Measurements from ENCODE around the gene SPCS2. TPM values are rescaled to one million over a fixed set of nuclear protein-coding genes. Genes with fewer than 3 reads are reported as not detected.

The SPCS2 gene
- total RNA-seq, 1 donor from 2014 or later, result 26.0 TPM

DNA sequence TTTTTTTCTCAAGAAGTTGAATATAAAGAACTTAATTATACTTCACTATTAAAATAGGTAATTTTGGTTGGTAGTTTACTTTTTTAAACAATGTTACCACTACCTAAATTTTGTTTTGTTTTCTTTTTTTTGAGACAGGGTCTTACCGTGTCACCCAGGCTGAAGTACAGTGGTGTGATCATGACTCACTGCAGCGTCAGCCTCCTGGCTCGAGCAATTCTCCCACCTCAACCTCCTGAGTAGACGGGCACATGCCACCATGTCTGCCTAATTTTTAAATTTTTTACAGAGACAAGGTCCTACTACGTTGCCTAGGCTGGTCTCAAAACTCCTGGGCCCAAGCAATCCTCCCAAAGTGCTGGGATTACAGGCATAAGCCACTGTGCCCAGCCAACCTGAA lies 17.6 kb downstream of the SPCS2 start:
- Histone ChIP-seq H3K9me3 (no peaks in the 10 kb centered on the region), H3K27ac (no peak overlapping the region), H3K27me3 (no peaks in the 10 kb centered on the region), H3K4me3 (no peak overlapping the region), H3K4me1 (peaks cover 17% of the 10 kb centered on the region), H3K36me3 (peaks cover 0 to 16% of the 10 kb centered on the region in 2 donors)
- no peak for DNase-seq (ENCODE audit: extremely low spot score in 2 of 2)
- intact Hi-C loops (cut with DNase I), result no loop called here
- no peak for TF ChIP-seq POLR2A (IDR thresholded peaks at IDR 0.05)
- TF ChIP-seq POLR2AphosphoS5 (IDR thresholded peaks at IDR 0.05; ENCODE audit: insufficient read depth in 1 of 2, low read depth in 1 of 2), result no peak
- TF ChIP-seq, protein P1, sequence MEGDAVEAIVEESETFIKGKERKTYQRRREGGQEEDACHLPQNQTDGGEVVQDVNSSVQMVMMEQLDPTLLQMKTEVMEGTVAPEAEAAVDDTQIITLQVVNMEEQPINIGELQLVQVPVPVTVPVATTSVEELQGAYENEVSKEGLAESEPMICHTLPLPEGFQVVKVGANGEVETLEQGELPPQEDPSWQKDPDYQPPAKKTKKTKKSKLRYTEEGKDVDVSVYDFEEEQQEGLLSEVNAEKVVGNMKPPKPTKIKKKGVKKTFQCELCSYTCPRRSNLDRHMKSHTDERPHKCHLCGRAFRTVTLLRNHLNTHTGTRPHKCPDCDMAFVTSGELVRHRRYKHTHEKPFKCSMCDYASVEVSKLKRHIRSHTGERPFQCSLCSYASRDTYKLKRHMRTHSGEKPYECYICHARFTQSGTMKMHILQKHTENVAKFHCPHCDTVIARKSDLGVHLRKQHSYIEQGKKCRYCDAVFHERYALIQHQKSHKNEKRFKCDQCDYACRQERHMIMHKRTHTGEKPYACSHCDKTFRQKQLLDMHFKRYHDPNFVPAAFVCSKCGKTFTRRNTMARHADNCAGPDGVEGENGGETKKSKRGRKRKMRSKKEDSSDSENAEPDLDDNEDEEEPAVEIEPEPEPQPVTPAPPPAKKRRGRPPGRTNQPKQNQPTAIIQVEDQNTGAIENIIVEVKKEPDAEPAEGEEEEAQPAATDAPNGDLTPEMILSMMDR (IDR thresholded peaks at IDR 0.05), result no peak

DNA sequence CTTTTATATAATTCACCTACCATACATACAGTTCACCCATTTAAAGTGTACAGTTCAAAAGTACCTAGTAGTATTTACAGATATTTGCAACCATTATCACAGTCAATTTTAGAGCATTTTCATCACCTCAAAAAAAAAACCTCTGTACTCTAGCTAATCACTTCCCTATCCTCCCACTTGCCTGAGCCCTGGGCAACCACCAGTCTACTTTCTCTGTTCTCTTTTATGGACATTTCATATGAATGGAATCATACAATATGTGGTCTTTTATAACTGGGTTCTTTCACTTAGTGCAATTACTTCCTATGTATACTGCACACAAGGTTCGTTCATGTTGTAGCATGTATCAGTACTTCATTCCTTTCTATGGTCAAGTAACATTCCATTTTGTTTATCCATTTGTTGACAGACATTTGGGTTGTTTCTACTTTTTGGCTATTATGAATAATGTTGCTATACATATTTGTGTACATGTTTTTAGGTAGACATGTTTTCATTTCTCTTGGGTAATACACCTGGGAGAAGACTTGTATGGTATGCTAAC lies 21.9 kb downstream of the SPCS2 start:
- Histone ChIP-seq H3K4me3 (no peak overlapping the region), H3K4me1 (no peaks in the 10 kb centered on the region), H3K9me3 (no peaks in the 10 kb centered on the region), H3K27me3 (no peaks in the 10 kb centered on the region), H3K36me3 (peaks cover 0 to 46% of the 10 kb centered on the region in 2 donors), H3K27ac (no peak overlapping the region)
- intact Hi-C loops (cut with DNase I), result no loop called here
- no peak for DNase-seq (ENCODE audit: extremely low spot score in 2 of 2)
- TF ChIP-seq, protein P1 (IDR thresholded peaks at IDR 0.05), result no peak
- TF ChIP-seq POLR2A (IDR thresholded peaks at IDR 0.05) (no peak), POLR2AphosphoS5 (IDR thresholded peaks at IDR 0.05; ENCODE audit: insufficient read depth in 1 of 2, low read depth in 1 of 2) (no peak)

DNA sequence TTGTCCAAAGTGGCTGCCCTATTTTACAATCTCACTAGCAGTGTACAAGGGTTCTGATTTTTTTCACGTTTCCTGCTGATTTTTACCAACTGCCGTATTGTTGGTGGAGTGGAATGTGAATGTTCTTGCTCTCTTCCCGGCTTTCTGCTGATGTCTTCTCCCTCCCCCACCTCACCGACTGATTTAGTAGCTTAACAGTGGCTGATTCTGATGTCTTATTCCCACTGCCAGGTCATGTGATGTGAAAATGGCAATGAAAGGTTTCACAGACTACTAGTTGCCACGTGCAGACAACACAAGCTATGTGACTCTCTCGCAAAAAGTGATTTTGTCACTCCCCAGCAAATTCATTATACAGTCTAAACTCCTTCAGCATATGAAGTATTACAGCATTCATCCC lies 22.4 kb downstream of the SPCS2 start:
- H3K4me3 ChIP-seq, result no peak overlapping the region
- no peak overlapping the region for H3K27ac ChIP-seq
- peaks cover 0 to 51% of the 10 kb centered on the region in 2 donors for H3K36me3 ChIP-seq
- TF ChIP-seq POLR2A (IDR thresholded peaks at IDR 0.05), result no peak
- no peak for TF ChIP-seq POLR2AphosphoS5 (IDR thresholded peaks at IDR 0.05; ENCODE audit: insufficient read depth in 1 of 2, low read depth in 1 of 2)
- TF ChIP-seq, protein P1 (IDR thresholded peaks at IDR 0.05), result no peak
- no peak for DNase-seq (ENCODE audit: extremely low spot score in 2 of 2)
- H3K9me3 ChIP-seq, result no peaks in the 10 kb centered on the region
- intact Hi-C loops (cut with DNase I), result no loop called here
- no peaks in the 10 kb centered on the region for H3K27me3 ChIP-seq
- H3K4me1 ChIP-seq, result no peaks in the 10 kb centered on the region

DNA sequence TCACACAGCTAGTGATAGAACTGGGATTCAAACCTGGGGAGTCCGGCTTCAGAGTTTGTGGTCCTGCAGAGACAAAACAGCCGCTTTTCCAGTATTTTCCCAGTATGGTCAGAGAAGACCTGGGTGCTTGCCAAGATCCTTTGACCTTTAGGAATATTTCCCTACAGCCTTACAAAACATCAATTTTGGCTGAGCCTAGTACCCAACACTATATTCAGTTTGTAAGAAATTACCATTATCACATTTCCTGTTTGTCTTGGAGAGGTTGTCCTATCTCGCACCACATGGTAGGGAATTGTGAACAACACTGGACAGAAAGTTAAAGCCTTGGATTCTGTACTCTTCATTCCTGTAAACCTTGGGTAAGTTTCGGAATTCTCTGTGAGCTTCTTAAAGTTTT lies 29.0 kb downstream of the SPCS2 start:
- H3K4me1 ChIP-seq, result no peaks in the 10 kb centered on the region
- no peak overlapping the region for H3K27ac ChIP-seq
- DNase-seq (ENCODE audit: extremely low spot score in 2 of 2), result no peak
- TF ChIP-seq POLR2A (IDR thresholded peaks at IDR 0.05), result no peak
- H3K4me3 ChIP-seq, result no peak overlapping the region
- H3K27me3 ChIP-seq, result no peaks in the 10 kb centered on the region
- H3K36me3 ChIP-seq, result peaks cover 0 to 23% of the 10 kb centered on the region in 2 donors
- intact Hi-C loops (cut with DNase I), result no loop called here
- no peaks in the 10 kb centered on the region for H3K9me3 ChIP-seq

DNA sequence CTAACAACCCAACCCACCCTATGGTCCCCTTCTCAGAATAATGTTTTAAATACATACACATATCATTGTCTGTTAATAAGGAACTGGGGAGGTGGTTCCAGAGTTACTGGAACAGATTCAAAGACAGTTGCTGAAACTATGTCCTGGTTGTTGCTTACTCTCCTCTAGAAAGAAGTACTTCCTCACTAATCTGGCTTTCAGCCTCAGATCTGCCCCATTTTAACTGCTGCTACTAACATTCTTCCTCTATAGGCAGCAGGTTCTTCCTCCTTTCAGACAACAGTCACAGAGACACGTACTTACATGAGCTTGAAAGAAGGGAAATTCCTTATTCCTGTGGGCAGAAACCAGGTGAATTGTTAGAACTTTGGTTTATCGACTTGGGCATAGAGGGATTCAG lies 31.6 kb downstream of the SPCS2 start:
- Histone ChIP-seq H3K9me3 (no peaks in the 10 kb centered on the region), H3K4me3 (no peak overlapping the region), H3K27me3 (no peaks in the 10 kb centered on the region), H3K36me3 (peaks cover 0 to 10% of the 10 kb centered on the region in 2 donors), H3K4me1 (no peaks in the 10 kb centered on the region), H3K27ac (no peak overlapping the region)
- intact Hi-C loops (cut with DNase I), result no loop called here
- TF ChIP-seq, protein P1 (IDR thresholded peaks at IDR 0.05), result no peak
- TF ChIP-seq POLR2AphosphoS5 (IDR thresholded peaks at IDR 0.05; ENCODE audit: insufficient read depth in 1 of 2, low read depth in 1 of 2) (no peak), POLR2A (IDR thresholded peaks at IDR 0.05) (no peak)
- DNase-seq (ENCODE audit: extremely low spot score in 2 of 2), result no peak

Measured in vagina (tissue), 2 donors.